CD4-positive, alpha-beta T cell treated with Interleukin-4 for 4 hours (primary cell): ENCODE results near the gene SIDT2.
A peak's percentile ranks its signal among the peaks of the same experiment; 100 is the strongest.

Experiments
- DNase-seq: peaks from one replicate; pipeline ENCODE4 v3.0.0-alpha.2; 2020

The SIDT2 gene

DNA sequence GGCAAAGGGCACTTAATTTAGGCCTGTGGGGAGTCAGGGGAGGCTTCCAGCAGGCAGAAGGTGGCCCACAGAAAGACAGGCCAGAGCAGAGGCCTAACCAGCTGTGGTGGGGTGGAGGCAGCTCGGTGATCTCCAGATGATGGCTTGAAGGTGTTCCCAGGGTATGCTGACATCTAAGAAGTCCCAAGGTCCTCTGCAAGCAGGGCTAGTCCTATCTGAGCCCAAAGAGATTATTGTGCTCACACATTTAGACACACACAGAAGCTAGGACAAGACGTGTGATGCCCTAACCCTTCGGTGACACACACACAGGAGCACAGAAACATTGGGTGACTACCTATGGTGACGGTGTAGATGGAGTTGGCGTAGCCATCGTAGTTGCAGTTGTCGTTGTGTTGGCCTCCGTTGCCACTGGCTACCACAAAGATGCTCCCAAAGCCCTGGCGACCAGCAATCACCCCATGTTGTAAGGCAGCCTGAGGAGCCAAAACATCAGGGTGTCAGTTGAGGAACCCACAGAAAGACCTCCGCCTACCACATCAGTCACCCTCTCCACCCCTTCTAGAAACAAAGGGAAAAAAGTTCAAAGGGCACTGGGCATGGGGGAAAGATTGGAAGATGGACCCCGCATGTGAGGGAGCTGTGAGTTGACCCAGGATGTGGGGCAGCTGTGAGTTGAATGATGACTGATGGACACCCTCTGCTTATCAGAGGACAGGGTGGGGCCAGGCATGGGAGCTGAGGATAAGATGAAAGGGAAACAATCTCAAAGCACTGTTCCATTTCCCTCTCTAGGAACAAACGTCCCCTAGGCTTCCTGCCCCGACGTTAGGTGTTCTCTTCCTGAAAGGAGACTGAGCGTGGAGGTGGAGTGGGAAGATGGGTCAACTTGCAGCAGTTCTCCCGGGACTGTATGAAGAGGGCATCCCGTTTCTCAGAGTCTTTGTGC, 45.5 kb downstream of the SIDT2 start:
- DNase-seq: no peak

GRCh38 chr11:117225553-117226170, 47.1 kb downstream of the SIDT2 start:
- no peak for DNase-seq

- peak; percentile 77 for DNase-seq
Observed at GRCh38 chr11:117226388-117227385, 48.1 kb downstream of the SIDT2 start.

GRCh38 chr11:117228091-117228490, 49.5 kb downstream of the SIDT2 start:
- no peak for DNase-seq

GRCh38 chr11:117229411-117229810, 50.9 kb downstream of the SIDT2 start:
- no peak for DNase-seq

DNA sequence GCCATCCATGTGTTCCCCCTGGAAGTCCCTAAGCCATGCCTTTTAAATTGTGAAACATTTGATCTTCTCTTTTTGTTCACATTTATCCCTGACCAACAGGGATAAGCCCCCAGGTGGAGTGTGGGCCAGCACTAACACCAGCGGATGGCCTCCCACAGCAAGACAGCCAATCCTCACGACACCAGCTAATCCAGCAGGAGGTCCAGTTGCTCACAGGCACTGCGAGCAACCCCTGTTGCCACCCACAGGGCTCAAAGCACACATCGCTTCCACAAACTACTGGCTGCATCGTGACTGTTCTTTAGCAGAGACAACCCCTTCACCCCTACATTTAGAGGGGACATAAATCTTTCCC, 51.4 kb downstream of the SIDT2 start:
- no peak for DNase-seq

DNA sequence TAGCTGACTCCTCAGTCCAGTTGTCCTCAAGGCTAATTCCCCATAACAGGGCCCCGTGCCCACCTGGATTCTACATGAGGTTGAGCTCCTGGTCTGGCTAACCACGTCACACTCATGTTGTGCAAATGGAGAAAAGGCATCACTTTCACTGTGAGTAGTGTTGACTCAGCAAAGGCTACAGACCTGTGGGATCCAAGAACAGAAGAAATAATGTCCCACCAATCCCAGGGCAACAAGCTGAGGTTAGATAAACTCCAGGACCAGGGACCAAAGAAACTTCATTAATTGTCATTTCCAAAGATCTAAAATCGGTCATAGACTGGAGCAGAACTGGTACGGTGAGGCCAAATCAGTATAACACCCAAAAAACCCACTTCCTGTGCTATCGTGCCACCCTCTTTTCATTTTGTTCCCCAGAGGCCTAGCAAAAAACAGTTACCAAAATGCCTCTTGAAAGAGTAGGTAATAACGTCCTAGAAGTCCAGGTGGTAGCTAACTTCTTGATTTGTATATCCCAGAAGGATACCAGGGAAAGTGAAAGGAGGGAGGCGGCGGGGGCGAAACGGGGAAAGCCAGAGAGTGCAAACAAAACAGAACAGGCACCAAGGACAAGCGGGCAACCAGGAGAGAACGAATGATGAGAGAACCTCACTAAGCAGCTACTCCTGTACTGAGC, 51.9 kb downstream of the SIDT2 start:
- DNase-seq: peak; percentile 64

DNA sequence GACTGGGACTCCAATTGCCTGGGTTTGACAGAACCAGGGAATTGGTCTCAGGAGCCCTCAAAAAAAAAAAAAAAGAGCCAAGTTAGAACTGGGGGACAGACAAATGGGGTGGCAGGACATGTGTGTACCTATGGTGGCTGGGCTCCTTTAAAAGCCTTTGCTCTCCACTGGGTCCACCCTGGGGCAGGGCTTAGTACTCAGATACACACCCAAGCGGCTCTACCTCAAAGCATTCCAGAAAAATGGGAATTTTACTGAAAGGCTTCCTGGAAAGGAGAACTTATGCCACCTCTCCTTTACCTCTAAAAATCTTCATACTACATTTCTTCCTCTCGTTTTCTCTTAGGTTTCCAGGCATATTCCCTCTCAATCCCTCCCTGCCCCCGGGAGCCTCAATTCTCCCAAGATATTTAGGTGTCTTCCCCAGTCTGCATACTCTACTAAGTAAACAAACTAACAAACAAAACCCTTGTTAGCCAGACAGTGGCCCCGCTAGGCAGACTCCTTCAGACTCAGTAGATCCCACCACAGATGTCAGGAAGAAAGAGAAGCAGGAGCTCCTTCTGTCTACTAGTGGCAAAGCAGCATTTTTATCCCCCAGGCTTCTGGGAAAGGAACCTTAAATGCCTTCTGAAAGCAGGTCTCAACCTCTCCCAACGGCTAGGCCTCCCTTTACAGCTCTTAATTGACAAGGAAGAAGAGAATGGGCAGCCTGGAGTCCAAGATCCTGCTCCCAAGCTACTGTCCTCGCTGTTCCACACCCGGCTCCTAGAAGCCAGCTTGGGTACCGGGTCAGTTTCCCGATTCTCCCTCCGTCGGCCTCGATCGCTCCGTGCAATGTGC, 52.7 kb downstream of the SIDT2 start:
- no peak for DNase-seq

- no peak for DNase-seq
Observed at GRCh38 chr11:117231842-117232091, 53.2 kb downstream of the SIDT2 start, which contains the start of gene PCSK7. PCSK7 (minus strand) TSS chr11:117232073; CDS start chr11:117229844, 2,229 bp downstream.

- DNase-seq: peak; percentile 69
Observed at GRCh38 chr11:117232092-117232878, 53.7 kb downstream of the SIDT2 start, which contains the start of gene RNF214. RNF214 (plus strand) TSS chr11:117232671; CDS start chr11:117234273, 1,602 bp downstream.

DNA sequence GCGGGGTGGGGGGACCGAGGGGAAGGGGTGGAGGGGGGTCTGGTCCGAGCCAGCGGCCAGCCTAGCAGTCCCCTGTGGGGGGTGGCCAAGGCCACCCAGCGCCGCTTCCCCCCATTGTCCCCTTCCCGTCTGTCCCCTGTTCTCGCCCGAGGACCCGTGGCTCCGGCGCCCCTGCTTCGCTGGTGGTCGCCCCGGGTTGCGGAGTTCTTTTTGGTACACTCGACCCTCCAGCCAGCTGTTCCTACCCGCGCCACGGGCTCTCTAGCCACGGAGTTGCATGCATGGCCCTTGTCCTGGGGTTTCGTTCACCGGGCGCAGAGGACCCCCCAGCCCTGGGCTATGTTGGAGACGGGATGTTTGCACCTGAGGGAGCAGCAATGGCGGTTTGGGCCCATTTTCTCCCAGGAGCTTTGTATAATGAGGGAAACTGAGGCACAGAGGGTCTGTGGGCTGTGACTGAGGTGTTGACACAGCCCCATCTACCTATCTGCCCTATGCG, 54.4 kb downstream of the SIDT2 start:
- no peak for DNase-seq

DNA sequence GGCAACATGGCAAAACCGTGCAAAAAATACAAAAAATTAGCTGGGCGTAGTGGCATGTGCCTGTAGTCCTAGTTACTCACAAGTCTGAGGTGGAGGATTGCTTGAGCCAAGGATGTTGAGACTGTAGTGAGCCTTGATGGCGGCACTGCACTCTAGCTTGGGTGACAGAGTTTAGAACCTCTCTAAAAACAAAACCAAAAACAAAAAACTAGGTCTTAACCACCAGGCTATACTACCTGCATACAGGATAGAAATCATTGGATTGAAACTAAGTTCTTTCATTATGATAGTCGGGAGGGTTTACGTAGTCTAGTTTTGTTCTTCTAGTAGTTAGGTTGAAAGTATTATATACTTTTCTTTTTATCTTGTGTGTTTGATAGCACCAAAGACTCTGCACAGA, 59.7 kb downstream of the SIDT2 start:
- no peak for DNase-seq

DNA sequence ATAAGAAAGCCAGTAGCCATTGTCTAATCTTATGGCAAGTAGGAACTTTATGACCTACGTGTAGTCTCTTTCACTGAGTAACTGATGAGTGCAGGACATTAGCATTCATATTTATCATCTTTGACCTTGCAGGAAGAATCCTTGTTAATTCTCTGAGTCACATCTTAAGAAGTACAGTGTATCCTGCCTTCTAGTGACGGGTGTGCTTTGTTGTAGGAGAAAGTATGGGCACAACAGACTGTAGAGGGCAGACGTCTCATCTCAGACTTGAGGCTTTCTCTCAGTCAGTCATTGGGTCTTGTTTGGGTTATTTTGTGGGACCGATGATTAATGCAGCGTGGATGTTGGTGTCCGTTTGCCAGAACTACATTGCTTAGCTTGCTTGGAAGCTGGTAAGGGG, 60.8 kb downstream of the SIDT2 start:
- no peak for DNase-seq
